8988T (cell line): Measurements from ENCODE around the gene SURF6.
"Not testable (repeated sequence)": the region's sequence is repeated elsewhere in the genome, so short reads cannot be mapped to it uniquely, and the experiment has no call there.

Experiments
- DNase-seq: peaks from one replicate; pipeline ENCODE4 v3.0.0; 2011

The SURF6 gene

DNA sequence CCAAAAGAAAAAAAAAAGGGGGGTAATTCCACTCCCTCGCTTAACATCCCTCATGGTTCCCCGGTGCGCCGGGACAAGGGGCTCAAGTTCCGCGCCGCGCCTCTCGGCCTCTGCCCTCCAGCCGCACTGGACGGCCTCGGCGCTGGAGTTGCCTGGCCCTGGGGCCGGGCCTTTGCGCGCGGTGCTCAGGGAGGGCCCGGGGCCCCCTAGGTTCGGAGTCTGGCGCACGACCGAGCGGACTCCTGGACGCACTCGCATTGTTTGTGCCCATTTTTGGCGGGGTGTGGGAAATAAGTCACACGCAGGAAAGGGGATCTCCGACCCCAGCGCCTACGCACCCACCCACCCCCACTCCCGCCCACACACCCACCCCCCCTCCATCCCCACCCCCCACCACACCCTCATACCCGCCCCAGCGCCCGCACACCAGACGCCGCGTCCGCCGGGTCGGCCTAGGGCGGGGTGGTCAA lies 11.6 kb upstream of the SURF6 start:
- peak; percentile 78 for DNase-seq

DNA sequence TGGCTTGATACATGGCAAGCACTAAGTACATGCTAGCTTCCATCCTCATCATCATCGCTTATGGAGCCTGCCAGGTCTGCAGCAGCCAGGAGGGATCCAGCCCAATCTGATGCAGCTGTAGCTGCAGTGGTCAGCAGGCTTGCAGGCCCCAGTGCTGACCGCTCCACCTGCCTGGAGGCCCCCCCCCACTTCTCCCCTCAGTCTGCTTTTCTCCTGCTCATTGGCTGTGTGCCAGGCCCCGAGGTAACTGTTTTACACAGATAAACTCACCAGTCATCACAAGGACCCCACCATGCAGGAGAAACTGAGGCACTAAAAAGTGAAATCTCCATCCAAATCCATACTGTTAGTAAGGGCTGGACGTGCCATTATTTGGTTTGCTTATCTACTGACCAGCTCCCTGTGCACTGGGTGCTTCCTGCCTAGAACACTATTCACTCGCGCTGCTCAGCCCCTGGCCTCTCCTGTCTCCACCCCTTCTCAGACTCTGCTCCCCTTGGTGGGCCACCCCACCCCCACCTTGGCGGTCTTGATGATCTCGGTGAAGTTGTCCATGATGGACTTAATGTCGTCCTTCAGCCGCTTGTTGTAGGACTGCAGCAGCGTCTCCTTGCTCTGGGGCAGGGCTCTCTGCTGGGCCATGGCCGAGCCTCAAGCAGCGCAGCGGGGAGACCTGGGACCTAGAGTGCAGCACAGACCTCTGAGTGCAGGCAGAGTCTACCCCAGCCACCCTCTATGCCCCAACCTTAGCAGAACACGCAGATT lies 10.2 kb upstream of the SURF6 start:
- DNase-seq: no peak

DNA sequence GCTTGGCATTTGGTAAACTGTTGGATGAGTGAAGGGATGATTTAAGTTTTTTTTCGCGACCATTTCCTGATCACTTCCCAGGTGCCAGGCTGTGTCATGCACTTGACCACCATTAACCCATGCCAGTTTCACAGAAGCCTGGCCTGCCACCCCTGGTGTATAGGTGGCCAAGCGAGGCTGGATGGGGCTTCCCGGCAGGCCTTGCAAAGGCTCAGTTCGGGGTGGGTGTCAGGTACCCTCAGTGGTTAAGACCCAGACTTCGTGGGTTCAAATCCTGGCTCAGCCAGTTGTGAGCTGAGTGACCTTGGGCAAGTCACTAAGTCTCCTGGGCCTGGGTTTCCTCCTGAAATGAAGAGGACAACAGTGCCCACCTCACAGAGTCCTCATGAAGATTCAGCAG lies 9.6 kb upstream of the SURF6 start:
- DNase-seq: no peak

- no peak for DNase-seq
Measured at GRCh38 chr9:133344979-133345378, 9.0 kb upstream of the SURF6 start.

DNA sequence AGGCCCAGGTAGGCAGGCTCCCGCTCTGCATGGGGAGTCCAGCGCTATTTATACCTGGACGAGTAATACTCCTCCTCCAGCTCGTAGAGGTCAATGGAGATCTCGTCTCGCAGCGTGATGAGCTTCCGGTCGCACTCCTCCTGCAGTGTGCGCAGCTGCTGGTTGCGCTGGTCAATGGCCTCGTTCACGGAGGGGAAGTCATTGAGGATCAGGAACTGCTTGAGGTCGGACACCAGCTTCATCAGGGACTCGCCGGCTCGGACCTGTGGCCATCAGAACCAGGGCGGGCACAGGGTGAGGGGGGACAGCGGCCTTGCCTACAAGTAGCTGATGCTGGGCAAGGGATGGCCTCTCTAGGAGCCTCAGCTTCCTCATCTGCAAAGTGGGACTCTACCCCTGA lies 8.1 kb upstream of the SURF6 start:
- DNase-seq: no peak

DNA sequence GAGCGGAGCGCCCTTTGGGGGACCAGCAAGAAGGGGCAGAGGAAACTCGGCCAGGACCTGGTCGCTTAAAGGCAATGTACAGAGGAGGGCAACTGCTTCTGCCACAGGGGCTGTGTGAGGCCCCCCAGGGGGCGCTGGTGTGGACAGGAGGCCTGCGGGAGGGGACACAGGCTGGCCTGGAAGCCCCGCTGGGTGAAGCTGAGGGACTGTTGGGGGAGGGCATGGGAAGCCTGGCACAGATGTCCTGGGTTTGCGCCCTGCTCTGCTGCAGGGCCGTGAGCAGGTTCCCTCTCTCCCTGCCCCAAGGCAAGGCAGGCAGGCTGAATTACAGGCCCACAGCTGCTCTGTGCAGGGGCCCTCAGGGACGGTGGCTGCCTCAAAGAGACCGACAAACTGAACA lies 6.6 kb upstream of the SURF6 start:
- peak; percentile 59 for DNase-seq

GRCh38 chr9:133342069-133342406 lies 6.0 kb upstream of the SURF6 start:
- peak; percentile 69 for DNase-seq

DNA sequence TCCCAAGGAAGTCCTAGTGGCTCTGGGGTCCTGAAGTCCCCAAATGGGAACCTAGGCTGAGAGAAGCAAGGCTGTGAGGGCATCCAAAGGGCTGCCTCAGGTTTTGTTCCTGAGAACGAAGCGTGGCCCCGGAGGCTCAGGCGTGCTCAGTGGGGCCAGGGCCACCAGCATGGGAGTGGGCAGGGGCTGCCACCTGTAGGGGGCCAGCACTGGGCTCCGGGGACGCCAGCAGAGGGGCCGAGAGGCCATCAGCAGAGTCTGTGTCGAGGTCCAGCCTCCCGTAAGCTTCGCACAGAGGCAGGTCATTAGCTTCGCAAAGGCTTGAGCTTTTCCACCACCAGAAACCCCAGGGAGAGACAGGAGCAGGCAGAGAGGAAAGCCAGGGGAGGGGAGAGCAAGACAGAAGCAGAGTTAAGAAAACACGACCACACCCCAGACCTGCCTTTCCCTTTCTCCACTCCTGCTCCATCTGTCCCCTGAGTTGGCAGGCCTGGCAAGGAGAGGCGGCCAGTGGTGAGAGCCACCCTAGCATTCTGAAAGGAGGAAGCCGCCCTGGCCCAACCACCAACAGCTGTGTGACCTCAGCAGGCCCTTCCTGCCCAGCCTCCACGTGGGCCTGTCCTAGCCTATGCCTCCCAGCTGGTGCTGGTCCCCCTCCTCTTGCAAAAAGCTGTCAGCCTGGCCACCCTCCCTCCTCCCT lies 5.5 kb upstream of the SURF6 start:
- no peak for DNase-seq

DNA sequence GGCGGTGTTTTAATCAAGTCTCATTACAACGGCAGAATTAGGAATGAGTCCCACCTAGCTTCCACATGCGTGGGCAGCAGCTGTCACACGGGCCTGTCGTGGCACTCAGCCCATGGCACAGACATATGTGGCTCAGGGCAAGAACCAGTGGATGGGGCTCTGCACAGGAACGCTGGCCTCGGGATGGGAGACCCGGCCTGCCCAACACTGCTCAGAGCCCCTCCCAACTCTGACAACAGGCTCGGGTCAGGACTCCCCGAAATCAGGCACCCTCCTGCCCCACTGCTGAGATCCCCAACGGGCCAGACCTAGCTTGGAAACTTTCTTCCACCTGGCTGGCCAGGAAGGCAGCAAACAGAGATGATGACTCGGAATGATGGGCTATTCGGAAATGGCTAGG lies 4.9 kb upstream of the SURF6 start:
- no peak for DNase-seq

- DNase-seq: no peak
Measured at GRCh38 chr9:133340256-133340655, 4.3 kb upstream of the SURF6 start.

DNA sequence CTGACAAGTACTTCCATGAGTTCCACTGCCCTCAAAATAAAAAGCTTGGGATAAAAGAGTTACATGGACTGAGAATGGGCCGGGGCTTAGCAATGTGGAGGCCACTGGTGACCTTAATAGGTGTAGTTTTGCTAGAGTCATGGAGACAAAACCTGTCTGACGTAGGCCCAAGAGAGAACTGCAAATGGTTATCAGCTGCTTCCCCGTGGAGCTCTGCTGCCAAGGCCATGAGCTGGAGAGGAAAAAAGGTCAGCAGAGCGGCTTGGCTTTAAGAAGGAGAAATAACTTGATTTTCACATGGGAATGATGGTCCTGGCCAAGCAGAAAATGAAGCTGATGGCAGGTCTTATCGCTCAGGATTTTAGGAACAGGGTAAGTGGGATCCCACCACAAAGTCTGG lies 3.7 kb upstream of the SURF6 start:
- no peak for DNase-seq

- DNase-seq: not testable (repeated sequence)
Measured at GRCh38 chr9:133334888-133335287, 1.1 kb downstream of the SURF6 start.

DNA sequence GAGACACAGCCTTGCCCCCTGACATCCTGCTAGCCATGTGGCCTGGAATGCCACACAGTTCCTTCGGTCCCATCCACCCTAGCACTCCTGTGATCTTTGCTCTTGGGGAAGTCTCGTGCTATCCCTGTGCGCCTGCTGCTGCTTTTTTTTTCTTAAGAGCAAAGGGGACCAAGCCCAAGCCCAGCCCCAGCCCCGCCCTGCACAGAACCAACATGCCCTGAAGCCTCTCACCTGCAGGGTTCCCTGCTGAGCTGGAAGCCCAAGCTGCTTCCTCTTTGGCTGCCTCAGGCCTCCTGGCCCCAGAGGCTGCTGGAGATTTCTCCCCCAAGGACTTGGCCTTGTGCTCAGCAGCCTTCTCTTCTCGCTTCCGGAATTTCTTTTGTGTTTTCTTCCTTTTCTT lies 1.8 kb downstream of the SURF6 start:
- DNase-seq: no peak

GRCh38 chr9:133333566-133333965 lies 2.4 kb downstream of the SURF6 start:
- no peak for DNase-seq

DNA sequence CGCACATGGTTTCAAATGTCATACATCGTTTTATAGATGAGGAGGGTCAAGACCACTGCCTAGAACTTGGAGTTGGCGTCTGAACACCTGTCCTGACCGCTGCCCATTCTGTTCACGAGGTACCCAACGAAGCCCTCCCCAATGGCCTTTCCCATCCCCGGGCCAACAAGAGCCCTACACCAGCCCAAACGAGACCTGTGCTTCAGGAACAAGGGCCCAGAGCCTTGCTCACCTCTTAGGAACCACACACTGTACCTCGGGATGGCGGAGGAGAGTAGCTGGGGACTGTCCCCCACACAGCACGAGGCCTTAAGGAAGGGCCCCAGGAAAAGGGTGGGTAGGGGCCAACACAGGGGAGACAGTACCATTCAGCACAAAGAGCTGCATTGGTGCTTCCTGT lies 3.0 kb downstream of the SURF6 start:
- DNase-seq: no peak

GRCh38 chr9:133332381-133332730 lies 3.6 kb downstream of the SURF6 start:
- DNase-seq: no peak

- no peak for DNase-seq
Measured at GRCh38 chr9:133331641-133332380, 4.2 kb downstream of the SURF6 start.

DNA sequence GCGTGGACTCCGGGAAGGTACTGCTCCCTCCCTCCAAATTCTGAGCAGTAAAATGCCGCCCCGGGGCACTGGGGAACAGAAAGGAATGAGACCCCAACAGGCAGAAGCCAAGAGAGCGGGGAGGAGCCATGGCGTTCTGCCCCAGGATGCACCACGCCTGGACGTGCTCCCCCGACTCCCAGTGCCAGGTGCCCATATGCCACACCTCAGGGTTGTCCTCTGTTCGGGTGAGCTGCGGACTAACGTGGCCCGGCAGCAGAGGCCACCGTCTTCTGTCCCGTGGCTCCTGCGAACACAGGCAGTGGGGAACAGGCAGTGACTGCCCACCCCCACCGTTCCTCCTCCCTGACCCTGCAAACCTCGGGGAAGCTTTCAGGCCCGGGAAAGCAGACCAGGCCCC lies 4.8 kb downstream of the SURF6 start:
- DNase-seq: no peak

DNA sequence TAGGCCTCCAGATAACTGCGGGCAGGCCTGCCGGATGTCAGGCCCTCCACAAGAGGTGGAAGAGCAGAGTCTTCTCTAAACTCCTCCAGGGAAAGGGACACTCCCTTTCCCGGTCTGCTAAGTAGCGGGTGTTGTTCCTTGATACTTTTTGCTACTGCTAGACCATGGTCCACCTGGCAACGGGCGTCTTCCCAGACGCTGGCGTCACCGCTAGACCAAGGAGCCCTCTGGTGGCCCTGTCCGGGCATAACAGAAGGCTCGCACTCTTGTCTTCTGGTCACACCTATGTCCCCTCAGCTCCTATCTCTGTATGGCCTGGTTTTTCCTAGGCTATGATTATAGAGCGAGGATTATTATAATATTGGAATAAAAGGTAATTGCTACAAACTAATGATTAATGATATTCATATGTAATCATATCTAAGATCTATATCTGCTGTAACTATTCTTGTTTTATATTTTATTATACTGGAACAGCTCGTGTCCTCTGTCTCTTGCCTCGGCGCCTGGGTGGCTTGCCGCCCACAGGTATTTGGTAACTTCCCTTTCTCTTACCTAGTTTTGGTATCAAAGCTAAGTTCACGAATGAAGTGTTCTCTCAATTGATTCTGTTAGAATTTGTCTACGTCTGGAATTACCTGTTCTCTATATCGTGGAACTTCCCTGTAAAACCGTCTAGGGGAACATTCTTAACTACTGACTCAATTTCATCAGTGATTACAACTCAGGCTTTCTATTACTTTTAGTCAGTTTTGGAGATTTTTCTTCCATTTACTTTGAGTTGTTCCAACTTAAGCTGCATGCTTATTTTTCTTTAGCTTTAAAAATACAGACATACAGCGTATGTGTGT lies 6.5 kb downstream of the SURF6 start:
- not testable (repeated sequence) for DNase-seq

GRCh38 chr9:133327834-133328484 lies 8.0 kb downstream of the SURF6 start:
- no peak for DNase-seq

DNA sequence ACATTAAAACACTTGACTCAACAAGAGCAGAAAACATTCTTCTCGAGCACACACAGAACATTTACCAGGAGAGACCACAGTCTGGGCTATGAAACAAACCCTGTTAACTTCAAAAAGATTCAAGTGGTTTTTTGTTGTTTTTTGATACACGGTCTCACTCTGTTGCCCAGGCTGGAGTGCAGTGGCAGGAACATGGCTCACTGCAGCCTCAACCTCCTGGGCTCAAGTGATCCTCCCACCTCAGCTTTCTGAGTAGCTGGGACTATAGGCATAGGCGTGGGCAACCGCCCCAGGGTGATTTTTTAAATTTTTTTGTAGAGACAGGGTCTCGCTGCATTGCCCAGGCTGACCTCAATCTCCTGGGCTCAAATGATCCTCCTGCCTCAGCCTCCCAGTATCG lies 9.0 kb downstream of the SURF6 start:
- not testable (repeated sequence) for DNase-seq

- DNase-seq: no peak
Measured at GRCh38 chr9:133323991-133324703, 11.8 kb downstream of the SURF6 start.
